AG08396 (cell line): Measurements from ENCODE around the gene DENND6A.
"Not testable (repeated sequence)": the region's sequence is repeated elsewhere in the genome, so short reads cannot be mapped to it uniquely, and the experiment has no call there.

Source experiments
- DNase-seq: peaks from one replicate; pipeline ENCODE4 v3.0.0; 2012; ENCODE audit warnings: low spot score, mixed read lengths

The DENND6A gene

GRCh38 chr3:57644740-57645139, 48.1 kb downstream of the DENND6A start:
- DNase-seq, result no peak

- no peak for DNase-seq
Measured at GRCh38 chr3:57637391-57637790, 55.5 kb downstream of the DENND6A start.

GRCh38 chr3:57634259-57634658, 58.6 kb downstream of the DENND6A start:
- DNase-seq, result not testable (repeated sequence)

- no peak for DNase-seq
Measured at GRCh38 chr3:57627976-57628375, 64.9 kb downstream of the DENND6A start.

GRCh38 chr3:57624801-57625200, 68.1 kb downstream of the DENND6A start:
- no peak for DNase-seq

- no peak for DNase-seq
Measured at GRCh38 chr3:57622362-57622761, 70.5 kb downstream of the DENND6A start.

- no peak for DNase-seq
Measured at GRCh38 chr3:57617739-57618138, 75.1 kb downstream of the DENND6A start.

GRCh38 chr3:57616233-57616632, 76.6 kb downstream of the DENND6A start:
- DNase-seq, result no peak

- not testable (repeated sequence) for DNase-seq
Measured at GRCh38 chr3:57611870-57612269, 81.0 kb downstream of the DENND6A start.

GRCh38 chr3:57605683-57606082, 87.2 kb downstream of the DENND6A start:
- no peak for DNase-seq

GRCh38 chr3:57604971-57605370, 87.9 kb downstream of the DENND6A start:
- no peak for DNase-seq

GRCh38 chr3:57600195-57600594, 92.7 kb downstream of the DENND6A start:
- DNase-seq, result no peak

GRCh38 chr3:57598765-57599360, 94.0 kb downstream of the DENND6A start:
- DNase-seq, result no peak

GRCh38 chr3:57597127-57597923, 95.6 kb downstream of the DENND6A start, which contains the start of gene ARF4:
Gene ARF4 (minus strand): TSS chr3:57597344. CDS start chr3:57597140, 204 bp downstream.
- peak; percentile 99 for DNase-seq

- DNase-seq, result peak; percentile 77
Measured at GRCh38 chr3:57596495-57597126, 96.3 kb downstream of the DENND6A start.

- DNase-seq, result no peak
Measured at GRCh38 chr3:57594576-57594975, 98.3 kb downstream of the DENND6A start.

- no peak for DNase-seq
Measured at GRCh38 chr3:57594144-57594543, 98.7 kb downstream of the DENND6A start.

GRCh38 chr3:57592306-57592705, 100.6 kb downstream of the DENND6A start:
- DNase-seq, result no peak

GRCh38 chr3:57587905-57588304, 105.0 kb downstream of the DENND6A start:
- DNase-seq, result no peak

- DNase-seq, result no peak
Measured at GRCh38 chr3:57586778-57587177, 106.1 kb downstream of the DENND6A start.

- DNase-seq, result no peak
Measured at GRCh38 chr3:57583544-57583943, 109.3 kb downstream of the DENND6A start.

GRCh38 chr3:57582474-57583168, 110.3 kb downstream of the DENND6A start:
- no peak for DNase-seq
